SK-N-MC (cell line): ENCODE measurements around the gene GTSF1L.

Source experiments
- DNase-seq: peaks from one replicate; pipeline ENCODE4 v3.0.0-alpha.2; 2011; ENCODE audit warnings: low read depth, low spot score
- H3K27ac ChIP-seq: fragments of 200-600 bp; sonication (generic); 2 replicates; pipeline ENCODE4 v1.5.1; 2016; ENCODE audit warnings: mixed run types
- H3K36me3 ChIP-seq: fragments of 200-600 bp; sonication (generic); 2 replicates; pipeline ENCODE4 v1.6.1; 2017; ENCODE audit warnings: antibody characterized with exemption, low read length, mixed read lengths; ENCODE audit not compliant: insufficient read depth
- H3K4me3 ChIP-seq: fragments of 200-600 bp; sonication (generic); 2 replicates; pipeline ENCODE4 v1.5.1; 2016
- H3K9ac ChIP-seq: fragments of 200-600 bp; sonication (generic); 2 replicates; pipeline ENCODE4 v1.8.0; 2017; ENCODE audit warnings: mixed run types, mixed read lengths; ENCODE audit not compliant: insufficient read length
- H3K9me3 ChIP-seq: fragments of 200-600 bp; sonication (generic); 2 replicates; pipeline ENCODE4 v1.6.1; 2017; ENCODE audit warnings: low read depth, mild to moderate bottlenecking, antibody characterized with exemption, low read length, moderate library complexity, mixed read lengths
- EZH2 ChIP-seq: fragments of 200-600 bp; sonication (generic); IDR thresholded peaks from one replicate; pipeline ENCODE4 v1.6.1; 2017; ENCODE audit warnings: antibody characterized with exemption
- FOXP2 ChIP-seq: optimal IDR thresholded peaks from 2 replicates; pipeline ENCODE3; 2011; ENCODE audit warnings: mild to moderate bottlenecking, moderate library complexity; ENCODE audit not compliant: insufficient read depth; ENCODE audit errors: extremely low read length, control extremely low read depth
- POLR2AphosphoS5 ChIP-seq: IDR thresholded peaks from 2 replicates; pipeline ENCODE4 v1.6.1; 2012; ENCODE audit warnings: mild to moderate bottlenecking, low read depth, low read length, borderline replicate concordance

GTSF1L gene

DNA sequence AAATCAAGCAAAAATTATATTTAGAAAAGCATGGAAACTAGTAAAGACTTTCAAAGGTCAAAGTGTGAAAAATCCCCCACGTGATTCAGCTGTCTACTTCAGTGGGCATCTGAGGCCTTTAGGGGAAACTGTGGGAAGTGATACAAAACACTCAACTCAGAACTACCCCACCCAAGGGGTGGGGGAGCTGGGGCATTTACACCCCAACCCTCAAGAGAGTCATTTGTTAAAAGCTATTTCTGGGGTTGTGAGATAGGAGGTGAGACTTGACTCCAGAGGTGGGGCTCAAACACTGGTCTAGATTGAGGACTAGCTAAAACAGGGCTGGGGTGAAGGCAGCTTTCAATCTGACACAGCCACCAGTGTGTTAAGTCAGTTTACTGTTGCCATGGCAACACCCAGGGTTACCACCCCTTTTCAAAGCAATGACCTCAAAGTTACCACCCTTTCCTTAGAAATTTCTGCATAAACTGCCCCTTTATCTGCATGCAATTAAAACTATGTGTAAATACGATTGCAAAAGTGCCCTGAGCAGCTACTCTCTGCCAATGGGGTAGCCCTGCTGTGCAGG lies 9.9 kb upstream of the GTSF1L start:
- DNase-seq, result no peak
- Histone ChIP-seq H3K27ac (no peak overlapping the region), H3K9me3 (no peaks in the 10 kb centered on the region), H3K36me3 (no peaks in the 10 kb centered on the region), H3K4me3 (no peak overlapping the region), H3K9ac (no peak overlapping the region)
- TF ChIP-seq EZH2 (no peak), FOXP2 (no peak), POLR2AphosphoS5 (no peak)

DNA sequence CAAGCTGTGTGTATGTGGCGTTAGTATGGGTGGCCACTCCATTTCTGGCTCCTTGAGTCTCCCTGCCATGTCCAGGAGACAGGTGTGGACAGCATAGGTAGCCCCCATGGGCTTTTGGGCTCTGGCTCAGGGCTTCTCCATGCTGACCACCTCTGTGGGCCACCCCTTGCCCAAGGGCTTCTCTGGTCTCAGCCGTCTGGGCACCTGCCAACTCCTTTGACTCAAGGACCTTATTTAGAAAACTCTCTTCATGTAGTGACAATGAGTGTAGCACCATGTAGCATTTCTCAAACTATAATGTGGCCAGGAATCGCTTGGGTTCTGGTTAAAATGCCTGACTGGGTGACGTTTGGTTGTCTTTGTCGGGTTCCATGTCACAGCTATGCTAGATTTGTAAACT lies 5.1 kb upstream of the GTSF1L start:
- H3K9me3 ChIP-seq, result no peaks in the 10 kb centered on the region
- H3K9ac ChIP-seq, result no peak overlapping the region
- no peak for DNase-seq
- H3K27ac ChIP-seq, result no peak overlapping the region
- H3K4me3 ChIP-seq, result no peak overlapping the region
- H3K36me3 ChIP-seq, result no peaks in the 10 kb centered on the region
- TF ChIP-seq EZH2 (no peak), FOXP2 (no peak), POLR2AphosphoS5 (no peak)

DNA sequence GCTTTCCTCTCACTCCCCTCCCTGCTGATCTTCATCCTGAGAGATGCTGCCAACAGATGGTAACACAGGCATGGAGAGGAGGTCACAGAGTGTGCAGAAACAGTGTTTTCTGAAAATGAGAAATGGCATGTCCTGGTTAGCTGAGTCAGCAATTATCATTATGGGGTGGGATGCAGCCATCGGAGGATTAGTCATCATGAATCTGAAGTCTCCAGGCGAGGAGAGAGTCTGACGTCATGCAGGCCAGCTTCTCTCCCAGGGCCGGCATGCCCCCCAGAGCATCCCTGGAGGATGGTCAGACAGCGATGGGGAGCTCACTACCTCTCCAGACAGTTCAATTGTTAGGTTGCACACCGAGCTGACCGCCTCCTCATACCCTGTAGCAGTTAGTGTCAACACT lies 4.7 kb upstream of the GTSF1L start:
- no peak overlapping the region for H3K27ac ChIP-seq
- no peaks in the 10 kb centered on the region for H3K9me3 ChIP-seq
- no peak overlapping the region for H3K9ac ChIP-seq
- H3K36me3 ChIP-seq, result no peaks in the 10 kb centered on the region
- no peak for DNase-seq
- no peak overlapping the region for H3K4me3 ChIP-seq
- no peak for TF ChIP-seq POLR2AphosphoS5
- TF ChIP-seq EZH2, result no peak
- TF ChIP-seq FOXP2, result no peak

DNA sequence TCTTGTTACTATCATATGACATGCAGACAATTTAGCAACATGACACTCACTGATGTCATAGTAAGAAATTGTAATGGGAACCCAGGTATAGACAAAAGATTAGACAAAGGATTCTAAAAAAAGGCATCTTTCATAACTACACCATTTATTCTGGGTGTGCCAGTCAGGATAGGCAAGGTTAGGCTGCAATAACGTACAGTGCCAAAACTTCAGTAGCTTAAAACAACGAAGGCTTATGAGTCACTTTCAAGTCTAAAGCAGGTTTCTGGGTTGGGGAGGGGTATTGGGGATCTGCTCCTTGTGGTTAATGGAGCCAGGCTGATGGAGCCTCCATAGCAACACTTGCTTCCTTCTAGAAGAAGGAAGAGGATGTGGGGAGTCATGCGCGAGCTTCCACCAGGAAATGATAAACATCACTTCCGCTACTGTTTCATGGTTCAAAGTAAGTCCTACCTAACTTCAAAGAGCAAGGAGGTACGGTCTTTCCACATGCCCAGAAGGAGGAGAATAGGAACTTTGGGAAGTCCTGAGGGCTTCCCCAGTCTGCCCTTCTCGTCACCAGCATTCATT lies 2.0 kb upstream of the GTSF1L start:
- TF ChIP-seq EZH2 (no peak), FOXP2 (no peak), POLR2AphosphoS5 (no peak)
- Histone ChIP-seq H3K9me3 (no peaks in the 10 kb centered on the region), H3K36me3 (no peaks in the 10 kb centered on the region), H3K27ac (no peak overlapping the region), H3K9ac (no peak overlapping the region), H3K4me3 (no peak overlapping the region)
- DNase-seq, result no peak

DNA sequence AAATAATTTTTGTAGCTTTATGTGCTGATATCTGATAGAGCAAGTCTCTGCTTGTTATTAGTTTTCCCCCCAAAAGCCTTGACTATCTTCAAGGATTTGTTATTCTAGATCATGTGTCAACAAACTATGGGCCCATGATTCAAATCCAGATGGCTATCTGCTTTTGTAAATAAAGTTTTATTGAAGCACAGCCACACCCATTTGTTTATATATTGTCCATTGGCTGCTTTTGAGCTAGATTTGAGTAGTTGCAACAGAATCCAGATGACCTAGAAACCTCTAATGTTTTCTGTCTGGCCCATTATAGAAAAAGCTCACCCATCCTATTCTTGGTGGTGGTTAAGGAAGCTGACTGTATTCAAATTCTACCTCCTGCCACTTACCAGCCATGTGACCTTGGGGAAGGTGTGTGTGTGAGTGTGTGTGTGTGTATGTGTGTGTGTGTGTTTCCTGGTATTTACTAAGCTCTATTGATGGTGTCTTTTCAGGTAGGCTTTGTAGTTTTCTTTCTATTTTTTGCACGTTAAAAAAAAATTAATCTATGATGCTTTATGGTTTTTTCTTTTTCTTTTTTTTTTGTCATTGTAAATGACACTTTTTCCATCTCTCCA lies 1.3 kb upstream of the GTSF1L start:
- no peak overlapping the region for H3K9ac ChIP-seq
- H3K36me3 ChIP-seq, result no peaks in the 10 kb centered on the region
- DNase-seq, result no peak
- no peaks in the 10 kb centered on the region for H3K9me3 ChIP-seq
- H3K4me3 ChIP-seq, result no peak overlapping the region
- H3K27ac ChIP-seq, result no peak overlapping the region
- no peak for TF ChIP-seq POLR2AphosphoS5

DNA sequence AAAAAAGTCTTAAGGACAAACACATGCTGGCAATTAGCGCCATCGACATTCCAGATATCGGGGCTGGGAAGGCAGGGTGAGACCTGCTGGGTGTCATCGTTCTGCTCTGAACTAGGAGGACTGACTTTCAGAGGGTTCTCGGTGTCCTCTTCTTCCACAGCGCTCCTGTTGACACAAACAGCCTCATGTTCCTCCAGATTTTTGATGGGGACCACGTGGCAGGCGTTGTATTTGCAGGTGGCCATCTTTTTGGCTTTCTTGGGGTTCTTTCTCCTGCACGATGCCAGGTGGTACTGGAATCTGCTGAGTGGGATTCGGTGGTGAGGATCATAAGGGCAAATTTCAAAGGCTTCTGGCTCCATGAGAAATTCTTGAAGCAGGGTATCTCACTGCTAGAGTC lies 469 bp downstream of the GTSF1L start:
- TF ChIP-seq EZH2, result no peak
- no peak for TF ChIP-seq FOXP2
- no peak for TF ChIP-seq POLR2AphosphoS5
- Histone ChIP-seq H3K4me3 (no peak overlapping the region), H3K27ac (no peak overlapping the region), H3K36me3 (no peaks in the 10 kb centered on the region), H3K9me3 (no peaks in the 10 kb centered on the region), H3K9ac (no peak overlapping the region)
- DNase-seq, result no peak

DNA sequence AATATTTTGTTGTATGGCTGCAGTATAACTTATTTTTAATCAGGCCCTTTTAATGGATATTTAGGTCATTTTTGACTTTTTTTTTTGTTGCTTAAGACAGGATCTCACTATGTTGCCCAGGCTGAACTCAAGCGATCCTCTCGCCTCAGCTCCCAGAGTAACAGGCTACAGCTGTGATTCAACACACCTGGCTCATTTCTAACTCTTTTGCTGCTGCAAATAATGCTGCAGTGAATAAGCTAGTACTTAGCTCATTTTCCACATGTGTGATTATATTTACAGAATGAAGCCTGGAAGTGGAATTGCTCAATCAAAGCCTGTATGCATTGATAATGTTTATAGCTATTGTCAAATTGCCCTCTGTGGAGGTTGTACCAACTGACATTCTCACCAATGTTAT lies 1.1 kb downstream of the GTSF1L start:
- H3K4me3 ChIP-seq, result no peak overlapping the region
- H3K9ac ChIP-seq, result no peak overlapping the region
- no peak overlapping the region for H3K27ac ChIP-seq

DNA sequence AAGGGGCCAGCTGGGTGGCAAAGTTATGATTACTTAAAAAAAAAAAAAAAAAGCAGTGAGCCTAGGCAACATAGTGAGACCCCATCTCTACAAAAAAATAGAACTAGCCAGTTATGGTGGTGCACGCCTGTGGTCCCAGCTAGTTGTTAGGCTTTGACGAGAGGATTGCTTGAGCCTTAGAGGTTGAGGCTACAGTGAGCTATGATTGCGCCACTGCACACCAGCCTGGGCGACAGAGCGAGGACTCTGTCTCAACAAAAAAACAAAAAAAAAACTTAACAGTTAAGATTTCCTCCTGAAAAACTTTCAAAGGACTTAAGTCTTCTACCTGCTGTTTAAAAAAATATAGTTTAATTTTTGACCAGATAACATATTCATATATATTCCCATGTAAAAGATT lies 2.4 kb downstream of the GTSF1L start:
- Histone ChIP-seq H3K9me3 (no peaks in the 10 kb centered on the region), H3K9ac (no peak overlapping the region), H3K27ac (no peak overlapping the region; the same call in 1 of the 2 replicates), H3K4me3 (no peak overlapping the region), H3K36me3 (no peaks in the 10 kb centered on the region)
- DNase-seq, result no peak
- TF ChIP-seq FOXP2, result no peak
- TF ChIP-seq EZH2, result no peak
- no peak for TF ChIP-seq POLR2AphosphoS5

More for the DNA sequence above, 1.1 kb downstream of the GTSF1L start:
- DNase-seq, result no peak
- Histone ChIP-seq H3K9me3 (no peaks in the 10 kb centered on the region), H3K36me3 (no peaks in the 10 kb centered on the region)
- TF ChIP-seq FOXP2 (no peak), POLR2AphosphoS5 (no peak)

DNA sequence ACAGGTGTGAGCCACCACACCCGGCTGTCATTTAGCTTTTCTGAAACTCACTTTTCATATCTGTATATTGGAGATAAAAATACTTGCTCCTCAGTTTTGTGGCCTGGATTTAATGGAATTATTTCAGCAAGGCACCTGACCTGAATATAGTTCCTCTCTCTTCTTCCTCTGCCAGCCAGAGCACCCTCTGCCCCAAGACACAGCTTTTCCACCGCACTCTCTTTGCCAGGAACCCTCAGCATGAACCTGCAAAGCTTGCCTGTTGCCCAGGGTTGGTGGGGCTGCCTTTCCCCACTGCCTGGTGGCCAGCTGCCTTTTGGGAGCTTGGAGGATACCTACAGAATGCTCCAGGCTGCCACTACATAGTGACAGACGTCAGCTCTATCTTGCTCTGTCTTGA lies 3.1 kb downstream of the GTSF1L start:
- Histone ChIP-seq H3K9ac (no peak overlapping the region), H3K4me3 (no peak overlapping the region), H3K27ac (no peak overlapping the region), H3K36me3 (no peaks in the 10 kb centered on the region), H3K9me3 (no peaks in the 10 kb centered on the region)
- DNase-seq, result no peak
- TF ChIP-seq FOXP2 (no peak), EZH2 (no peak), POLR2AphosphoS5 (no peak)
